Mucosa of stomach (tissue), 1 donor: ENCODE data around the gene CEBPG.

Experiments
- H3K27me3 ChIP-seq: one replicate; pipeline ENCODE4 v1.7.0; 2013; ENCODE audit warnings: mild to moderate bottlenecking, low read length; ENCODE audit not compliant: control insufficient read depth, insufficient read depth
- H3K36me3 ChIP-seq: one replicate; pipeline ENCODE4 v1.7.0; 2013; ENCODE audit warnings: low read length; ENCODE audit not compliant: control insufficient read depth, insufficient read depth
- H3K4me1 ChIP-seq: one replicate; pipeline ENCODE4 v1.7.0; 2013; ENCODE audit warnings: mild to moderate bottlenecking, low read length; ENCODE audit not compliant: control insufficient read depth, insufficient read depth
- H3K4me3 ChIP-seq: one replicate; pipeline ENCODE4 v1.7.0; 2013; ENCODE audit warnings: low read length
- H3K9ac ChIP-seq: one replicate; pipeline ENCODE4 v1.7.0; 2013; ENCODE audit warnings: mild to moderate bottlenecking, low read length, moderate library complexity
- H3K9me3 ChIP-seq: one replicate; pipeline ENCODE4 v1.7.0; 2013; ENCODE audit warnings: mild to moderate bottlenecking, low read length, moderate library complexity; ENCODE audit not compliant: control insufficient read depth
- donor health status: Pancreatic carcinoma.

The CEBPG gene

DNA sequence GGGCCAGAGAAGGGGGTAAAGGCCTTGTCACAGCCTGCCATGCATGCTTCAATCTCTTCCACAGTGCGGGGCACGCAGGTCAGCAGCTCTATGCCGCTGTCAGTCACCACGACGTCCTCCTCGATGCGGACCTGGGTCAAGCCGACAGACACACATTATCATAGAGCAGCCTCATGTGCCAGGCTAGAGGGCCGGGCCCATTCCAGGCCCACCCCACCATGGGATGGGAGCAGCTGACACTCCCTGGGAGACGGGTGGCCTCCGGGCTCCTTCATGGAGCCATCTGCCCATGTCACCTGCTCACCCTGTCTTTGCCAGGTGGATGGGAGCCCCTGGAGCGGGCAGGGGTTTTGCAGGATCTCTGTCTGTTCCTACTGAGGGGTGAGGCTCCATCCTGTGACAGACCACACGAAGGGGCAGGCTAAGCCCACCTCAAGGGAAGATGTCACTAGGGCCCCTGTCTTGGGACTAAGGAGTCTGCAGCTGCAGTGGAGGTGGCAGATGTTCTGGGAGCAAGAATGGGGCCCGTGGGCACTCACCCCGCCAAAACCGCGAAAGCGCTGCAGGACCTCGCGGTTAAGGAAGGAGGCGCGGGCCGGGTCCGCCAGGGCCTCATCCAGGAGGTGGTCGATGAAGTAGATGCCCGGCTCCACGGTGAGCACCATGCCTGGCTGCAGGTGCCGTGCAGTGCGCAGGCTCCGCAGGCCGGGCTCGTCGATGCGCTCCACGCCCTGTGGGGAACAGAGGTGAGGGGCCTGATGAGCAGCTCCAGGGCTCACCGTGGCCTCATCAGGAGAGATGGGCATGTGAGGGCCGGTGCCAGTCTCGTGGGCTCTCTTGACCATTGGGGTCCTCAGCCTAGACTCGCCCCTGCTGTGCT, 14.1 kb downstream of the CEBPG start:
- H3K36me3 ChIP-seq, result peaks cover 4% of the 10 kb centered on the region
- no peaks in the 10 kb centered on the region for H3K27me3 ChIP-seq
- H3K9ac ChIP-seq, result no peak overlapping the region
- no peak overlapping the region for H3K4me3 ChIP-seq
- H3K4me1 ChIP-seq, result peaks cover 22% of the 10 kb centered on the region
- no peaks in the 10 kb centered on the region for H3K9me3 ChIP-seq

GRCh38 chr19:33388231-33388724, 14.8 kb downstream of the CEBPG start:
- Histone ChIP-seq H3K4me1 (peaks cover 24% of the 10 kb centered on the region), H3K27me3 (no peaks in the 10 kb centered on the region), H3K36me3 (peaks cover 4% of the 10 kb centered on the region), H3K9ac (no peak overlapping the region), H3K4me3 (no peak overlapping the region), H3K9me3 (no peaks in the 10 kb centered on the region)

DNA sequence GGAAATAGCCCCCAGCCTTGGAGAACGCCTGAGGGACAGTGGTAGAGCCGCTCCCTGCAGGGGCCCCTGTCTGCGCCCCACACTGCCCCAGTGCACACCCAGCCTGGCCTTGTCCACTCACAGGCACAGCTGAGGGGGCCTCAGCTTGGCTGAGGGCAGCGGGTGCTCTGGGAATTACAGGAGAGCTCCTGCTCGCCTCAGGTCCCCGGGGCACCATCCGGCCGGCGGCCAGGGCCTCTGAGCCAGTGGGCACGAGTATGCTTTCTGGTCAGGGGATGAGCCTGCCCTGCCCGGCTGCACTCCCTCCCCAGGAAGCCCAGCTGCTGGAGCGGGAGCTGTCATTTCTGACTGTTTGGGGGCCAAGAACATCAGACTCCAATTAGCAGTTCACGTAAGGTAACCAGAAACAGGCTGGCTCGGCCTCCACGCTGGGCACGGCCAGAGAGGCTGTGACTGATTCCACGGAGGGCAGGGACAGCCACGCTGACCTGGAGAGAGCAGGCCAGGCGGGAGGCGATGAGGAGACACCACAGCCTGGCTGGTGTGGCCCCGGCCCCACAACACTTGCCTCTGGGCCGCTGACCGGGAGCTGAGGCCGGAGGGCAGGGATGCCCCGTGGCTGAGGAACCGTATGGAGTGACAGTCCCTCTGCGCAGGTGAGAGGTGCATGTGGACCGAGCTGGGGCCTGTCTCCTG, 15.4 kb downstream of the CEBPG start:
- Histone ChIP-seq H3K9ac (no peak overlapping the region), H3K27me3 (no peaks in the 10 kb centered on the region), H3K4me3 (no peak overlapping the region), H3K36me3 (peaks cover 3% of the 10 kb centered on the region), H3K4me1 (peaks cover 29% of the 10 kb centered on the region), H3K9me3 (no peaks in the 10 kb centered on the region)

- Histone ChIP-seq H3K4me1 (peaks cover 34% of the 10 kb centered on the region), H3K9me3 (no peaks in the 10 kb centered on the region), H3K4me3 (no peak overlapping the region), H3K36me3 (no peaks in the 10 kb centered on the region), H3K27me3 (no peaks in the 10 kb centered on the region), H3K9ac (no peak overlapping the region)
These were observed 16.1 kb downstream of the CEBPG start for GRCh38 chr19:33389421-33390100.

DNA sequence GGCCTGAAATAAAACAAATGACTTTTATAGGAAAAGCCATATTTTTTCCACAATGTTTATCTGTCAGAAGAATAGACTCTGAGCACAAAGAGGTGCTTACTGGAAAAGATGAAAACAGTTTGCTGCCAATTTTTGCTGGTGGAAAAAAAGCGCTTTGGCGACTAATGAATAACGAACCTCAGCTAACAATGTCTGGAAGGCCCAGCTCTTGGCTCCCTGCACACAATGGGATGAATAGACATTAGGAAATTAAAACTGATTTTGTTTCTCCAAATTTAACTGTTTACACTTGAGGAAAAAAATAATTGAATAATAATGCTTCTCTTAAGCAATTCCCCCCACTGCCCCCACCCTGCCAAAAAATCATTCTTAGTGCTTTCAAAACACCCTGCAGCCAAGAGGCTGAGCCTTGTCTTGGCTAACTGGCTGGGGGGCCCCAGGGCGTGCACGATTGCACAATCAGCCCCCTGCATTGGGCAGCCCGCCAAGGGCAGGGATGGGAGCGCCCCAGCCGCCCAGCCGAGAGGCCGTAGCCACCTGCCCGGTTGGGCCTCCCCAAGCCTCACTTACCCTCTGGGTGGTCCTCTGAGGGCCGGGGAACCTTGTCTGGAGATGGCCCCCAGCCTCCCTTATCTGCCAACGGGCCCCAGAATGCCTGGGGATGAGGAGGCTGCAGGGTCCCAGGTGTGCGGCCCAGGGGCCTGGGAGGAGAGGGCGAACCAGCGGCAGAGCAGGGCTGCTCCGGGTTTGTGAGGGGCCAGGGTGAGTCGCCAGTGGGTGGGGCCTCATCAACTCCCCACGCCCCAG, 16.8 kb downstream of the CEBPG start:
- no peaks in the 10 kb centered on the region for H3K27me3 ChIP-seq
- H3K4me3 ChIP-seq, result no peak overlapping the region
- H3K9ac ChIP-seq, result no peak overlapping the region
- H3K9me3 ChIP-seq, result no peaks in the 10 kb centered on the region
- peaks cover 34% of the 10 kb centered on the region for H3K4me1 ChIP-seq
- no peaks in the 10 kb centered on the region for H3K36me3 ChIP-seq

DNA sequence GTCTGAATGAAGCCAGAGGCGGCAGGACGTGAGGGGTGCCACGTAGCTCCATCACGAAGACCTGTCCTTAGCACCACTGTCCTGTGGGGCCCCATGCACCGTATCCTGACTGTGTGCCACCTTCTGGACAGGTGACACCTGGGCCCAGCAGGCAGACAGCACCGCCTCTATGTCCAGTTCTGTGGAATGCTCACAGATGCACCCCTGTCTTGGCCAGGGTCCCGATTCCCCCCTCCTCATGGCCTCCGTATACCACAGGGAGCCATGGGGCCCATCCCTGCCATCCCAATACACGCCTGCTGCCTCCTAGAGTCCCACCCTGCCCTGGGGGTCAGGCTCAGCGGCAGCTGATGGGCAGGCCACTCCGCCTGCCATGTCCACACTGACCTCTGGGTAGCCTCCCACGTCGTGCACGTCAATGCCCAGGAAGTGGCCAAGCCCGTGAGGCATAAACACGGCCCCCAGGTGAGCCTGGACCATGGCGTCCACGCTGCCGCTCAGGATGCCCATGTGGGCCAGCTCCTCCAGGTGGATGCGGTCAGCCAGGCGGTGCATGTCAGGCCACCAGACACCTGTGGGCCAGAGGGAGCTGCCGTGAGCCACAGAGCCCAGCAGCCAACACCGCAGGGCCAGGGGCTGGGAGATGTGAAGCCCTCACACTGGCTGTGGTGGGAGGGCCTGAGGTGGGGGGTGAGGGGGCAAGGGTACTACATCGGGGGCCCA, 17.6 kb downstream of the CEBPG start:
- Histone ChIP-seq H3K4me3 (no peak overlapping the region), H3K27me3 (no peaks in the 10 kb centered on the region), H3K4me1 (peaks cover 37% of the 10 kb centered on the region), H3K9me3 (no peaks in the 10 kb centered on the region), H3K36me3 (no peaks in the 10 kb centered on the region), H3K9ac (no peak overlapping the region)

DNA sequence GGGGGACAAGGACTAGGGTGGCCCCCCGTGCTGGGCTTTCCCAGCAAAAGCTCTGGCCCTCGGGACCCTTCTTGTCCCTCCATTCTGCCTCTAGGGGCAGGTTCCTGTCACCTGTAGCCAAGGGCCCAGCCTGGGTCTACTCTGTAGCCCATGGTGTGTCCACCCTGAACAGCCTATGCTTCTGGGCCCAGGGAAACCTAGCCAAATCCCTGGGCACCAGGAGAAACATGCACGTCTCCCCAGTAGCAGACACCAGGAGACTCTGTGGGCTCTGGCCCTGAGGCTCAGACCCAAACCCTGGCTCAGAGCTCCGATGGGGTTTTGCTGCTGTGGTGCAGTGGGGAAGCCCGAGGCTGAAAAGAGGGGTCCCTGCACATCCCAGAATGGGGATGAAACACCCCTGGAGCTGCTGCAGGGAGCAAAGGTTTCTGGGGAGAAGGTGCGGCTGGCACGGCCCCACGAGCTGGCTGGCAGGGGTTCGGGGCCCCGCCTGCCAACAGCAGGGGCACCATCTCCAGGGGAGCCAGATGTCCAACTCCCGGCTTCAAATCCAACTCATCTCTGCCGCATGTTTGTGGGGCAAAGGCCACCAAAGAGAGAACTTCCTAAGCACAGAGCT, 18.2 kb downstream of the CEBPG start:
- H3K4me3 ChIP-seq, result no peak overlapping the region
- H3K27me3 ChIP-seq, result no peaks in the 10 kb centered on the region
- no peaks in the 10 kb centered on the region for H3K36me3 ChIP-seq
- H3K9me3 ChIP-seq, result no peaks in the 10 kb centered on the region
- H3K9ac ChIP-seq, result no peak overlapping the region
- peaks cover 37% of the 10 kb centered on the region for H3K4me1 ChIP-seq

GRCh38 chr19:33392341-33393285, 19.1 kb downstream of the CEBPG start:
- H3K9ac ChIP-seq, result no peak overlapping the region
- H3K36me3 ChIP-seq, result no peaks in the 10 kb centered on the region
- no peaks in the 10 kb centered on the region for H3K9me3 ChIP-seq
- peaks cover 37% of the 10 kb centered on the region for H3K4me1 ChIP-seq
- no peak overlapping the region for H3K4me3 ChIP-seq
- H3K27me3 ChIP-seq, result no peaks in the 10 kb centered on the region

DNA sequence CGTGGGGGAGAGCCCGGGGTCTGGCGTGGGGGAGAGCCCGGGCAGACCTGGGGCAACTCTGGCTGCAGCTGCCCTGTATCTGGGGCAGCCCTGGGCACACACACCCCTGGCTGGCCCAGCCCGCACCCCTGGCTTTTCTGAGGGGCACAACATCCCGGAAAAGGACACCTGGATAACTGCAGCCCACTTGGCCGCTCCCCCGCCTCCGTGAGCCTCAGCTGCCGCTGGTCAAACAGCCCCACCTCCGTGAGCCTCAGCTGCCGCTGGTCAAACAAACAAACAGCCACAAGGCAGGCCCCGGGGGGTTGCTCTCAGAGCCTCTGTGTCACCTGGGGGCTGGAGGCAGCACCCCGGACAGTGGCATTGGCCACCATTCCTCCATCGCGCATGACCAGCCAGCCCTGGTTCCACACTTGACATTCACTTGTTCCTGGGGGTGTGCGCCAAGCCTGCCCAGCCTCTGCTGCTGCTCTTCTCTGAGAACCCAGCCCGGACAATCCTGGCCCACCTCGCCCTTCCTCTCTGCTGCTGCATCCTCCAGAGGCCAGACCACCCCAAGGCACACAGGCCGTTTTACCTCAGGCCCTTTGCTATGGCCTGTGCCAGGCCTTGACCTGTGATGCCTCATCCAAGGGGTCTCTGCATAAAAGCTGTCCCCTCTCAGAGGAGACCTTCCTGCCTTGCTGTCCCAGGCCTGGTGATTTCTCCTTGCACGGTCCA, 19.9 kb downstream of the CEBPG start:
- H3K9me3 ChIP-seq, result no peaks in the 10 kb centered on the region
- H3K9ac ChIP-seq, result no peak overlapping the region
- no peaks in the 10 kb centered on the region for H3K36me3 ChIP-seq
- H3K27me3 ChIP-seq, result no peaks in the 10 kb centered on the region
- peaks cover 37% of the 10 kb centered on the region for H3K4me1 ChIP-seq
- no peak overlapping the region for H3K4me3 ChIP-seq
